ENCODE results near the gene CASKIN1. TPM values are rescaled to one million over a fixed set of nuclear protein-coding genes. Genes with fewer than 3 reads are reported as not detected.
"Not testable (repeated sequence)": the region's sequence is repeated elsewhere in the genome, so short reads cannot be mapped to it uniquely, and the experiment has no call there.

The CASKIN1 gene
- total RNA-seq, 1 experiment from 2014 or later = not detected

- Histone ChIP-seq H3K9me3 (replicated peaks) (no peaks in the 10 kb centered on the region), H3K36me3 (peaks cover 58% of the 10 kb centered on the region), H3K27me3 (replicated peaks) (no peaks in the 10 kb centered on the region), H3K4me1 (replicated peaks) (peaks cover 42% of the 10 kb centered on the region), H3K4me3 (no peak overlapping the region), H3K27ac (no peak overlapping the region)
- no peak for DNase-seq (ENCODE audit: low read depth in 1 of 2, low spot score in 2 of 2)
Observed at GRCh38 chr16:2151188-2152091, 45.0 kb downstream of the CASKIN1 start.

GRCh38 chr16:2150418-2151187 lies 45.8 kb downstream of the CASKIN1 start:
- Histone ChIP-seq H3K27ac (no peak overlapping the region), H3K4me3 (no peak overlapping the region), H3K36me3 (peaks cover 58% of the 10 kb centered on the region), H3K4me1 (replicated peaks) (peaks cover 42% of the 10 kb centered on the region), H3K27me3 (replicated peaks) (no peaks in the 10 kb centered on the region), H3K9me3 (replicated peaks) (no peaks in the 10 kb centered on the region)
- DNase-seq (ENCODE audit: low read depth in 1 of 2, low spot score in 2 of 2) = no peak

- no peak overlapping the region for H3K4me3 ChIP-seq
Observed at GRCh38 chr16:2149630-2150417, 46.6 kb downstream of the CASKIN1 start.

GRCh38 chr16:2148714-2149629 lies 47.4 kb downstream of the CASKIN1 start:
- Histone ChIP-seq H3K9me3 (replicated peaks) (no peaks in the 10 kb centered on the region), H3K36me3 (peaks cover 47% of the 10 kb centered on the region), H3K4me1 (replicated peaks) (peaks cover 38% of the 10 kb centered on the region), H3K4me3 (peak overlapping the region; percentile 27), H3K27me3 (replicated peaks) (no peaks in the 10 kb centered on the region), H3K27ac (no peak overlapping the region)
- no peak for DNase-seq (ENCODE audit: low read depth in 1 of 2, low spot score in 2 of 2)

More at GRCh38 chr16:2149630-2150417, 46.6 kb downstream of the CASKIN1 start:
- DNase-seq (ENCODE audit: low read depth in 1 of 2, low spot score in 2 of 2) = no peak
- Histone ChIP-seq H3K36me3 (peaks cover 55% of the 10 kb centered on the region), H3K4me1 (replicated peaks) (peaks cover 42% of the 10 kb centered on the region), H3K27me3 (replicated peaks) (no peaks in the 10 kb centered on the region), H3K9me3 (replicated peaks) (no peaks in the 10 kb centered on the region), H3K27ac (no peak overlapping the region)

DNA sequence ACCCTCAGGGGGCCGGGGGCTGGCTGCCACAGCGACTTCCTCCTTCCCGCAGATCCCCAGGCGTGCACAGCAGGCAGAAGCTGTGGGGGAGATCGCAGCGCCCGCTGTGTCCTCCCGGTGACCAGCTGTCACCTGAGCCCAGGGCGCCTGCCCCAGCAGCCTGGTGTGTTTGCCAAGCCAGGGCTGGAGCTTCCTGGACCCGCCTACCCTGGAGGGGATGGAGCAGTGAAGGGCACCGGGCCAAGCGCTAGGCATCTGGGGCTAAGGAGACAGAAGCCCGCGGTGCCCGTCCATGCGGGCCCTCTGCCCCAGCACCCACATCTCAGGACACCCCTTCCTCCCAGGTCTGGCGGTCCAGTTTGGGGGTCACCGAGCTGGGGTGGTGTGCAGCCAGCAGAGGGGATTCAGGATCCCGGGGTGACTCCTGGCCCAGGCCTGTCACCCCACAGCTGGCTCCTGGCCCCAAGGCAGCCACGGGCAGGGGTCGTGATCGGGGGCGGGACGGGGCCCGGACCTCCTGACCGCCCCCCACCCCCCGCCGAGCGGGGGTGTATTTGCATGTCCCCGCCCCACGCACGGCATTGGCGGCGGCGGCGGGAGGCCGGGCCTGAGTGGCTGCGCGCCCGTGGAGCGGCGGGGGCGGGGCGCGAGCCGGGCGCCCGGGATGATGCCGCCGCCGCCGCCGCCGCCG lies 48.3 kb downstream of the CASKIN1 start, which contains the start of gene RAB26:
Gene RAB26, plus strand, starts transcription at position 645 of the 691 bp plus-strand sequence. CDS start 159 bp downstream, outside the sequence.
- Histone ChIP-seq H3K4me3 (peak within 1 kb of the TSS; percentile 27), H3K27me3 (replicated peaks) (no peaks in the 10 kb centered on the region), H3K4me1 (replicated peaks) (peaks cover 30% of the 10 kb centered on the region), H3K9me3 (replicated peaks) (no peaks in the 10 kb centered on the region), H3K36me3 (peaks cover 38% of the 10 kb centered on the region), H3K27ac (no peak within 1 kb of the TSS)
- DNase-seq (ENCODE audit: low read depth in 1 of 2, low spot score in 2 of 2) = no peak

GRCh38 chr16:2147378-2147777 lies 49.0 kb downstream of the CASKIN1 start:
- Histone ChIP-seq H3K9me3 (replicated peaks) (no peaks in the 10 kb centered on the region), H3K4me1 (replicated peaks) (peaks cover 24% of the 10 kb centered on the region), H3K4me3 (no peak overlapping the region), H3K36me3 (peaks cover 31% of the 10 kb centered on the region), H3K27me3 (replicated peaks) (no peaks in the 10 kb centered on the region), H3K27ac (no peak overlapping the region)
- DNase-seq (ENCODE audit: low read depth in 1 of 2, low spot score in 2 of 2) = no peak

- H3K4me1 ChIP-seq (replicated peaks) = peaks cover 13% of the 10 kb centered on the region
- H3K27ac ChIP-seq = no peak overlapping the region
- DNase-seq (ENCODE audit: low read depth in 1 of 2, low spot score in 2 of 2) = no peak
- no peaks in the 10 kb centered on the region for H3K27me3 ChIP-seq (replicated peaks)
- H3K9me3 ChIP-seq (replicated peaks) = no peaks in the 10 kb centered on the region
- H3K36me3 ChIP-seq = peaks cover 16% of the 10 kb centered on the region
- H3K4me3 ChIP-seq = no peak overlapping the region
Observed at GRCh38 chr16:2145843-2146242, 50.6 kb downstream of the CASKIN1 start.

GRCh38 chr16:2143878-2144485 lies 52.4 kb downstream of the CASKIN1 start:
- no peaks in the 10 kb centered on the region for H3K27me3 ChIP-seq (replicated peaks)
- no peak overlapping the region for H3K4me3 ChIP-seq
- no peak overlapping the region for H3K27ac ChIP-seq
- DNase-seq (ENCODE audit: low read depth in 1 of 2, low spot score in 2 of 2) = no peak
- H3K9me3 ChIP-seq (replicated peaks) = no peaks in the 10 kb centered on the region
- H3K4me1 ChIP-seq (replicated peaks) = peaks cover 8% of the 10 kb centered on the region
- peaks cover 4% of the 10 kb centered on the region; the same call in 1 of the 2 replicates for H3K36me3 ChIP-seq

DNA sequence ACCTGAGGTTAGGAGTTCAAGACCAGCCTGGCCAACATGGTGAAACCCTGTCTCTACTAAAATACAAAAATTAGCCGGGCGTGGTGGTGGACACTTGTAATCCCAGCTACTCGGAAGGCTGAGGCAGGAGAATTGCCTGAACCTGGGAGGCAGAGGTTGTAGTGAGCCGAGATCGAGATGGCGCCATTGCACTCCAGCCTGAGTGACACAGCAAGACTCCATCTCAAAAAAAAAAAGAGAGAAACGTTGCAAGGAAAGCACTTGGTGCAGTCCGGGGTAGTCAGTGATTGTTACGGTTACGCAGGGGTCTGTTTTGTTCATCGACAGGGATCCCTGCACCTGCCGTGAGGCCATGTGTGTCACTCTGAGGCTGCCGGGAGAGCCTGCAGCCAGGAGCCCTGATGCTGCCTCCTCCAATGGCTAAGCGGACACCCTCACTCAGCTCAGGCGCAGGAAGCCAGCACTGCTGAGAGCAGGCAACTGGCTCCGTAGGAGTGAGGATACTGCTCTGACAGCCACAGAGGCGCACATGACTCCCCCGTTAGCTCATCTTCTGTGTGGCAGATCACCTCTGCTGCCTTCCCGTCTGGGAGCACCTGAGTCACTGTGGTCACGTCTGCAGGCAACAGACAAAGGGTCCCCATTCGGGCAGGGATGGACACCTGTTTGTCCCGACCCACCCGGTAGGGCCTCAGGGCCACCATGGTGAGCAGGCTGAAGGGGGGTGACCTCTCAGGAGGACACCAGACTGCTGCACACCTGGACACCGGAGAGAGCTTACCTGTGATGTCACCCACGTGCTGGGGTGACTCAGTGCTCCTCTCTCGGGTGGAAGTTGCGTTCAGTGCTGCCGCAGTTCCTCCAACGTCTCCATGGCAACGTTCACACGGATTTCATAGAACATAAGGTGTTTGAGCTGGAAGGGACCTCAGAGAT lies 53.2 kb downstream of the CASKIN1 start:
- no peaks in the 10 kb centered on the region for H3K27me3 ChIP-seq (replicated peaks)
- no peak overlapping the region for H3K4me3 ChIP-seq
- no peak for DNase-seq (ENCODE audit: low read depth in 1 of 2, low spot score in 2 of 2)
- peaks cover 4% of the 10 kb centered on the region; the same call in 1 of the 2 replicates for H3K36me3 ChIP-seq
- no peaks in the 10 kb centered on the region for H3K9me3 ChIP-seq (replicated peaks)
- H3K27ac ChIP-seq = no peak overlapping the region
- H3K4me1 ChIP-seq (replicated peaks) = peaks cover 4% of the 10 kb centered on the region; the same call in 1 of the 2 replicates

DNA sequence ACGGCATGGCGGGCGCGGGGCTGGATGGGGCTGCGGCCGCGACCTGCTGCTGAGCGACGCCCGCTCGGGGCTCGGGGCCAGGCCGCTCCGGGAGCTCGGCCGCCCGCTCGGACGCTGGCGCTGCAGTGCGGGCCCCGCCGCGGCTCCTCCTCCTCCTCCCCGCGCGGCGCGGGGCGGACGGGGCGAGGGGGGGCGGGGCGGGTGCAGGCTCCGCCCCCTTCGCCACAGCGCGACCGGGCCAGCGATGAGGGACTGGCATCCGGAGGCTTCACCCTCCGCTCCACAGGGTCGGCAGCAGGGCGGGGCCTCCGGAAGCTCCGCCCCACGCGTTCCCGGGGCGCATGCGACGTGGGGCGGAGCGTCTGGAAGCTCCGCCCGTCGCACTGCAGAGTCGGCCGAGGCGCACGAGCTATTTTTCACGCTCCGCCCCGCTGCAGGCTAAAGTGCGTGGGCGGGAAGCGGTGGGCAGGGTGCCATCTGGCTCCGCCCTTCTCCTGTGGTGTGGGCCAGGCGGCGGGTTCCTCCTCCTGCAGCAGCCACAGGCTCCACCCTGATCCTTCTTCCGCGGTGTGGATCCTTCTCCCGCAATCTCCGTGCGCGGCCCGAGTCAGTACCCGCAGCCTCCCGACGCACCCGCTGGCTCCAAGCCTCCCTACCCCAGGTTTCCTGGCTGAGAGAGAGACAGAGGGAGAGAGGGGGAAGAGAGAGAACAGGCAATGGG lies 60.5 kb downstream of the CASKIN1 start, which contains the start of gene PKD1:
Gene PKD1, minus strand, starts transcription at position 129 of the 721 bp plus-strand sequence. CDS start 209 bp downstream, outside the sequence.
- H3K27me3 ChIP-seq (replicated peaks); H3K36me3 ChIP-seq; H3K9me3 ChIP-seq (replicated peaks); H3K4me1 ChIP-seq (replicated peaks); H3K27ac ChIP-seq: not testable (repeated sequence)
- H3K4me3 ChIP-seq = peak within 1 kb of the TSS; percentile 46
- peak; percentile 96 to 97 for DNase-seq (ENCODE audit: low read depth in 1 of 2, low spot score in 2 of 2)

Data from SJSA1 (cell line).